IMR-90 (cell line): ENCODE measurements around the gene RUNDC1. TPM values are rescaled to one million over a fixed set of nuclear protein-coding genes. Genes with fewer than 3 reads are reported as not detected.

Experiments used
- ATAC-seq: fragments of 200-7000 bp; cut with Tn5 transposase; 2 replicates; pipeline ENCODE4 v1.9.1; 2020; ENCODE audit warnings: low read depth, mild to moderate bottlenecking, moderate library complexity
- BruUV-seq: library from RNA; stranded (reverse); fragments of 400-500 nt; replicated peaks from 2 replicates; lab custom pipeline; 2021; lab: Mats Ljungman, UMichigan
- CTCF ChIA-PET: fragments of 300-600 bp; formaldehyde crosslinking; extraction: SDS; loops from one replicate; lab custom pipeline; 2021; ENCODE audit warnings: antibody characterized with exemption; lab: Yijun Ruan, JAX
- POLR2A ChIA-PET: fragments of 300-600 bp; sonication (Branson Sonifier 250); formaldehyde crosslinking; loops from one replicate; lab custom pipeline; 2022; ENCODE audit warnings: antibody characterized with exemption; ENCODE audit not compliant: unreplicated experiment; lab: Charles Lee
- DNase-seq: peaks from one replicate; pipeline ENCODE4 v3.0.0; 2013
- H2AFZ ChIP-seq: replicated peaks from 2 replicates; pipeline ENCODE3; 2013; ENCODE audit warnings: low read length, mild to moderate bottlenecking; ENCODE audit not compliant: poor library complexity
- H2AK5ac ChIP-seq: 2 replicates; pipeline ENCODE4 v1.6.1; 2013; ENCODE audit warnings: low read depth, low read length, inconsistent platforms
- H2AK9ac ChIP-seq: replicated peaks from 2 replicates; pipeline ENCODE3; 2013; ENCODE audit warnings: mild to moderate bottlenecking, low read depth, low read length, moderate library complexity; ENCODE audit not compliant: poor library complexity
- H2BK120ac ChIP-seq: 2 replicates; pipeline ENCODE4 v1.6.1; 2013; ENCODE audit warnings: low read depth, low read length, inconsistent platforms
- H2BK15ac ChIP-seq: 3 replicates; pipeline ENCODE4 v1.6.1; 2013; ENCODE audit warnings: low read depth, low read length, inconsistent platforms
- H2BK20ac ChIP-seq: 2 replicates; pipeline ENCODE4 v1.6.1; 2013; ENCODE audit warnings: low read depth, mild to moderate bottlenecking, inconsistent platforms, low read length, moderate library complexity
- H2BK5ac ChIP-seq: 2 replicates; pipeline ENCODE4 v1.6.1; 2013; ENCODE audit warnings: mild to moderate bottlenecking, low read depth, low read length, inconsistent platforms; ENCODE audit not compliant: poor library complexity, severe bottlenecking
- H3K14ac ChIP-seq: replicated peaks from 2 replicates; pipeline ENCODE4 v1.6.1; 2013; ENCODE audit warnings: low read depth, low read length, inconsistent platforms
- H3K18ac ChIP-seq: 2 replicates; pipeline ENCODE4 v1.6.1; 2013; ENCODE audit warnings: low read depth, low read length, control low read depth
- H3K23ac ChIP-seq: 2 replicates; pipeline ENCODE4 v1.6.1; 2013; ENCODE audit warnings: low read depth, low read length, inconsistent platforms
- H3K27ac ChIP-seq: 2 replicates; pipeline ENCODE4 v1.5.1; 2013; ENCODE audit warnings: mild to moderate bottlenecking, control low read depth, low read length; ENCODE audit not compliant: insufficient read depth
- H3K27me3 ChIP-seq: 2 replicates; pipeline ENCODE4 v1.6.1; 2013; ENCODE audit warnings: low read length; ENCODE audit not compliant: control insufficient read depth, insufficient read depth
- H3K36me3 ChIP-seq: 2 replicates; pipeline ENCODE4 v1.6.1; 2013; ENCODE audit warnings: low read length, mixed read lengths; ENCODE audit not compliant: control insufficient read depth, insufficient read depth
- H3K4ac ChIP-seq: 2 replicates; pipeline ENCODE4 v1.6.1; 2013; ENCODE audit warnings: low read depth, low read length, inconsistent platforms
- H3K4me1 ChIP-seq: 2 replicates; pipeline ENCODE4 v1.6.1; 2013; ENCODE audit warnings: low read length, mixed read lengths; ENCODE audit not compliant: control insufficient read depth, insufficient read depth
- H3K4me2 ChIP-seq: 2 replicates; pipeline ENCODE4 v1.6.1; 2013; ENCODE audit warnings: low read depth, mild to moderate bottlenecking, control low read depth, low read length, moderate library complexity
- H3K4me3 ChIP-seq: 2 replicates; pipeline ENCODE4 v1.5.1; 2013; ENCODE audit warnings: low read depth, mild to moderate bottlenecking, control low read depth, low read length, moderate library complexity; ENCODE audit not compliant: insufficient read depth
- H3K56ac ChIP-seq: 2 replicates; pipeline ENCODE4 v1.6.1; 2013; ENCODE audit warnings: low read length, inconsistent platforms; ENCODE audit not compliant: insufficient read depth; ENCODE audit errors: extremely low read depth
- H3K79me1 ChIP-seq, 2 experiments: 2 replicates each; pipeline ENCODE4 v1.6.1; 2013; ENCODE audit warnings: low read length in 2 of 2, inconsistent platforms in 1 of 2, low read depth in 1 of 2
- H3K9ac ChIP-seq: 2 replicates; pipeline ENCODE4 v1.6.1; 2013; ENCODE audit warnings: low read depth, low read length, control low read depth
- H3K9me1 ChIP-seq: 2 replicates; pipeline ENCODE4 v1.6.1; 2013; ENCODE audit warnings: low read length, inconsistent platforms; ENCODE audit not compliant: insufficient read depth
- H3K9me3 ChIP-seq: 2 replicates; pipeline ENCODE4 v1.6.1; 2013; ENCODE audit warnings: low read length; ENCODE audit not compliant: control insufficient read depth, insufficient read depth
- H4K20me1 ChIP-seq: 2 replicates; pipeline ENCODE4 v1.6.1; 2013; ENCODE audit warnings: low read length, inconsistent platforms; ENCODE audit not compliant: insufficient read depth
- H4K5ac ChIP-seq: 2 replicates; pipeline ENCODE4 v1.6.1; 2013; ENCODE audit warnings: mild to moderate bottlenecking, low read depth, low read length, control low read depth
- H4K8ac ChIP-seq, 2 experiments: 2 replicates each; pipeline ENCODE4 v1.6.1; 2013; ENCODE audit warnings: low read depth in 2 of 2, low read length in 2 of 2, control low read depth in 1 of 2, inconsistent platforms in 1 of 2
- H4K91ac ChIP-seq: 2 replicates; pipeline ENCODE4 v1.6.1; 2013; ENCODE audit warnings: low read depth, low read length, inconsistent platforms; ENCODE audit not compliant: insufficient read depth
- BHLHE40 ChIP-seq: fragments of 150-350 bp; IDR thresholded peaks from 2 replicates; pipeline ENCODE4 v1.6.1; 2016; ENCODE audit warnings: mild to moderate bottlenecking, low read depth, low read length
- CEBPB ChIP-seq: IDR thresholded peaks from 2 replicates; pipeline ENCODE4 v1.6.1; 2012; ENCODE audit warnings: low read depth, low read length, improper control_type of control experiment
- CHD1 ChIP-seq: IDR thresholded peaks from 2 replicates; pipeline ENCODE4 v1.6.1; 2012; ENCODE audit warnings: low read depth, low read length, improper control_type of control experiment
- FOS ChIP-seq: fragments of 150-350 bp; IDR thresholded peaks from 2 replicates; pipeline ENCODE4 v1.6.1; 2016; ENCODE audit warnings: low read depth, low read length
- MAFK ChIP-seq: IDR thresholded peaks from 2 replicates; pipeline ENCODE4 v1.6.1; 2012; ENCODE audit warnings: low read depth, low read length, improper control_type of control experiment
- MXI1 ChIP-seq: IDR thresholded peaks from 2 replicates; pipeline ENCODE4 v1.6.1; 2012; ENCODE audit warnings: low read depth, mild to moderate bottlenecking, low read length, moderate library complexity, borderline replicate concordance
- NFE2L2 ChIP-seq: fragments of 150-350 bp; IDR thresholded peaks from 2 replicates; pipeline ENCODE4 v1.6.1; 2016; ENCODE audit warnings: low read depth, mild to moderate bottlenecking, low read length
- RAD21 ChIP-seq: IDR thresholded peaks from 2 replicates; pipeline ENCODE4 v1.6.1; 2012; ENCODE audit warnings: low read length, improper control_type of control experiment
- RCOR1 ChIP-seq: IDR thresholded peaks from 2 replicates; pipeline ENCODE4 v1.6.1; 2012; ENCODE audit warnings: mild to moderate bottlenecking, low read length, improper control_type of control experiment; ENCODE audit not compliant: insufficient replicate concordance
- RFX5 ChIP-seq: IDR thresholded peaks from 2 replicates; pipeline ENCODE4 v1.8.0; 2012; ENCODE audit warnings: low read depth, mild to moderate bottlenecking, low read length, moderate library complexity
- SMC3 ChIP-seq: fragments of 150-350 bp; IDR thresholded peaks from 2 replicates; pipeline ENCODE4 v1.6.1; 2016; ENCODE audit warnings: low read depth, mild to moderate bottlenecking, antibody characterized with exemption, low read length, moderate library complexity
- WGBS, 2 experiments: methylation state at CpG; one replicate each; pipeline versions ENCODE4 v1.1.5 to v1.1.7; 2013; ENCODE audit warnings: missing lambda C conversion rate in 2 of 2; ENCODE audit not compliant: insufficient read length in 1 of 2; ENCODE audit errors: extremely low coverage in 2 of 2; 5-methylcytosine and 5-hydroxymethylcytosine counted together
- dilution Hi-C: fragments of 300-500 bp; cut with HindIII; formaldehyde crosslinking; loops from one replicate; pipeline ENCODE4 v1.14.3; 2018; ENCODE audit warnings: low sequenced_read_pairs; ENCODE audit not compliant: unreplicated experiment
- in situ Hi-C: fragments of 300-500 bp; cut with MboI; formaldehyde crosslinking; loops from 3 replicates; pipeline ENCODE4 v1.14.3; 2019; ENCODE audit warnings: low sequenced_read_pairs, inconsistent platforms, mixed read lengths
- intact Hi-C: fragments of 100-400 bp; cut with micrococcal nuclease; formaldehyde crosslinking; loops from 2 replicates; pipeline ENCODE4 v1.10.0; 2022
- polyA plus RNA-seq, 3 experiments: library from polyadenylated mRNA; depleted of rRNA; stranded (reverse); fragments of >200 nt; gene quantifications; 2 replicates each; pipeline ENCODE4 v1.2.3, GENCODE V29; 2012; ENCODE audit warnings: low replicate concordance in 1 of 3
- total RNA-seq: library from RNA; depleted of rRNA; stranded (reverse); fragments of >200 nt; gene quantifications from 2 replicates; pipeline ENCODE4 v1.2.3, GENCODE V29; 2012
- TF ChIP-seq, protein P1 (sequence below): fragments of 150-350 bp; IDR thresholded peaks from 2 replicates; pipeline ENCODE4 v1.6.1; 2017; ENCODE audit warnings: mild to moderate bottlenecking, antibody characterized with exemption, low read length, low read depth
- TF ChIP-seq, protein P2 (sequence below): fragments of 150-350 bp; IDR thresholded peaks from 2 replicates; pipeline ENCODE4 v1.6.1; 2016; ENCODE audit warnings: low read depth, mild to moderate bottlenecking, low read length, moderate library complexity, borderline replicate concordance

Gene RUNDC1
- total and polyA plus RNA-seq, 2 of the 4 experiments (the other 2 are of a cell fraction) = 7.0 to 7.9 TPM

GRCh38 chr17:42997390-42997983, 17.1 kb downstream of the RUNDC1 start:
- peak overlapping the region; percentile 45 for H3K4me2 ChIP-seq
- peak overlapping the region; percentile 18; the same call in 1 of the 2 replicates for H4K91ac ChIP-seq
- DNase-seq (no peak), ATAC-seq (peak; percentile 2)
- dilution Hi-C loops = no loop called here
- ChIA-PET CTCF (interaction anchor here (0.6 to 1.9 kb wide), 6 partner anchors 10 to 321 kb away, joined by 3 to 9 read pairs (median 3); partner anchors contain the start of gene PTGES3L), POLR2A (interaction anchor here (0.6 to 1.6 kb wide), 8 partner anchors 9 to 363 kb away, joined by 3 to 6 read pairs (median 5); partner anchors contain the start of genes IFI35, PTGES3L and RUNDC1)
- peak overlapping the region; percentile 16 for H3K9ac ChIP-seq
- peak overlapping the region; percentile 52; the same call in 1 of the 2 replicates for H2AK5ac ChIP-seq
- H3K56ac ChIP-seq = no peak overlapping the region; the same call in 1 of the 2 replicates
- peaks cover 12 to 42% of the 10 kb centered on the region in 2 experiments; a peak in 3 of 4 replicates for H3K79me1 ChIP-seq
- peak overlapping the region; percentile 68 to 85 for H4K8ac ChIP-seq
- H4K5ac ChIP-seq = peak overlapping the region; percentile 77
- no peak overlapping the region for H2AK9ac ChIP-seq
- TF ChIP-seq RAD21 = no peak
- TF ChIP-seq, protein P1, sequence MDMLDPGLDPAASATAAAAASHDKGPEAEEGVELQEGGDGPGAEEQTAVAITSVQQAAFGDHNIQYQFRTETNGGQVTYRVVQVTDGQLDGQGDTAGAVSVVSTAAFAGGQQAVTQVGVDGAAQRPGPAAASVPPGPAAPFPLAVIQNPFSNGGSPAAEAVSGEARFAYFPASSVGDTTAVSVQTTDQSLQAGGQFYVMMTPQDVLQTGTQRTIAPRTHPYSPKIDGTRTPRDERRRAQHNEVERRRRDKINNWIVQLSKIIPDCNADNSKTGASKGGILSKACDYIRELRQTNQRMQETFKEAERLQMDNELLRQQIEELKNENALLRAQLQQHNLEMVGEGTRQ = no peak
- no peak for TF ChIP-seq MXI1
- TF ChIP-seq MAFK = no peak
- TF ChIP-seq, protein P2, sequence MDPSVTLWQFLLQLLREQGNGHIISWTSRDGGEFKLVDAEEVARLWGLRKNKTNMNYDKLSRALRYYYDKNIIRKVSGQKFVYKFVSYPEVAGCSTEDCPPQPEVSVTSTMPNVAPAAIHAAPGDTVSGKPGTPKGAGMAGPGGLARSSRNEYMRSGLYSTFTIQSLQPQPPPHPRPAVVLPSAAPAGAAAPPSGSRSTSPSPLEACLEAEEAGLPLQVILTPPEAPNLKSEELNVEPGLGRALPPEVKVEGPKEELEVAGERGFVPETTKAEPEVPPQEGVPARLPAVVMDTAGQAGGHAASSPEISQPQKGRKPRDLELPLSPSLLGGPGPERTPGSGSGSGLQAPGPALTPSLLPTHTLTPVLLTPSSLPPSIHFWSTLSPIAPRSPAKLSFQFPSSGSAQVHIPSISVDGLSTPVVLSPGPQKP = no peak
- no peak for TF ChIP-seq RCOR1
- TF ChIP-seq CHD1 = no peak
- no peak for TF ChIP-seq RFX5
- TF ChIP-seq BHLHE40 = no peak
- TF ChIP-seq NFE2L2 = no peak
- no peak for TF ChIP-seq CEBPB
- no peak for TF ChIP-seq SMC3
- TF ChIP-seq FOS = no peak
- H3K9me1 ChIP-seq = 0 out of 2 replicates have a peak, but pooled peaks cover 3% of the 10 kb centered on the region
- peak overlapping the region; percentile 48; the same call in 1 of the 2 replicates for H2BK120ac ChIP-seq
- intact Hi-C loops = loop anchor here (10.0 kb wide), 1 partner anchor 317 kb away; no protein-coding TSS in a partner anchor
- H3K36me3 ChIP-seq = peaks cover 21% of the 10 kb centered on the region
- peak overlapping the region; percentile 31 for H2BK5ac ChIP-seq
- WGBS, 2 experiments = no CpG with 5 or more reads among the region's 5 CpGs
- in situ Hi-C loops = loop anchor here (25.0 kb wide), 1 partner anchor 365 kb away; no protein-coding TSS in a partner anchor
- no TSS peak for BruUV-seq
- peak overlapping the region; percentile 12; the same call in 1 of the 2 replicates for H3K4me3 ChIP-seq
- H3K14ac ChIP-seq = peak overlapping the region; percentile 58; the same call in 1 of the 2 replicates
- H3K18ac ChIP-seq = 0 out of 2 replicates have a peak overlapping the region, but pooled peaks have one; percentile 4
- no peaks in the 10 kb centered on the region for H3K9me3 ChIP-seq
- peaks cover 6% of the 10 kb centered on the region for H3K4me1 ChIP-seq
- H2BK20ac ChIP-seq = no peak overlapping the region
- H2AFZ ChIP-seq = peak overlapping the region; percentile 72
- H3K27me3 ChIP-seq = no peaks in the 10 kb centered on the region
- H3K4ac ChIP-seq = peak overlapping the region; percentile 78
- peak overlapping the region; percentile 47; the same call in 1 of the 2 replicates for H3K23ac ChIP-seq
- H2BK15ac ChIP-seq = no peak overlapping the region; the same call in 2 of the 3 replicates
- peaks cover 27% of the 10 kb centered on the region; the same call in 1 of the 2 replicates for H4K20me1 ChIP-seq
- H3K27ac ChIP-seq = peak overlapping the region; percentile 42; the same call in 1 of the 2 replicates
